Trophoblast cell (in vitro differentiated cells and primary cell): ENCODE measurements around the gene WNT1.

Experiments
- DNase-seq, 2 donors: peaks; one replicate each; pipeline ENCODE4 v3.0.0-alpha.2; 2016
- H2AFZ ChIP-seq: 2 replicates; pipeline ENCODE4 v1.6.1; 2013; ENCODE audit warnings: low read length, moderate library complexity, mild to moderate bottlenecking; ENCODE audit not compliant: insufficient read depth, poor library complexity
- H2AK5ac ChIP-seq: 2 replicates; pipeline ENCODE4 v1.6.1; 2013; ENCODE audit warnings: mild to moderate bottlenecking, low read length
- H2BK120ac ChIP-seq: 2 replicates; pipeline ENCODE4 v1.6.1; 2013; ENCODE audit warnings: low read length, mild to moderate bottlenecking, moderate library complexity; ENCODE audit not compliant: insufficient read depth, poor library complexity
- H2BK12ac ChIP-seq: 2 replicates; pipeline ENCODE4 v1.6.1; 2013; ENCODE audit warnings: mild to moderate bottlenecking, low read length, moderate library complexity
- H2BK5ac ChIP-seq: 2 replicates; pipeline ENCODE4 v1.6.1; 2013; ENCODE audit warnings: low read length, low read depth, moderate library complexity, mild to moderate bottlenecking; ENCODE audit not compliant: poor library complexity
- H3K14ac ChIP-seq: 2 replicates; pipeline ENCODE4 v1.6.1; 2013; ENCODE audit warnings: mild to moderate bottlenecking, low read length
- H3K18ac ChIP-seq: 2 replicates; pipeline ENCODE4 v1.6.1; 2013; ENCODE audit warnings: mild to moderate bottlenecking, low read length
- H3K23ac ChIP-seq: 2 replicates; pipeline ENCODE4 v1.6.1; 2013; ENCODE audit warnings: low read length
- H3K27ac ChIP-seq: 2 replicates; pipeline ENCODE4 v1.5.1; 2013; ENCODE audit warnings: low read depth, mild to moderate bottlenecking, inconsistent platforms, low read length, moderate library complexity
- H3K27me3 ChIP-seq: 2 replicates; pipeline ENCODE4 v1.6.1; 2013; ENCODE audit warnings: inconsistent platforms, mild to moderate bottlenecking, low read length, moderate library complexity; ENCODE audit not compliant: insufficient read depth
- H3K36me3 ChIP-seq, 2 experiments: 1 replicate in 1 of 2; 2 replicates in 1 of 2; pipeline ENCODE4 v1.6.1; 2013; ENCODE audit warnings: low read length in 2 of 2, mild to moderate bottlenecking in 2 of 2, moderate library complexity in 1 of 2; ENCODE audit not compliant: insufficient read depth in 2 of 2, control insufficient read depth in 1 of 2
- H3K4ac ChIP-seq: 2 replicates; pipeline ENCODE4 v1.6.1; 2013; ENCODE audit warnings: low read depth, mild to moderate bottlenecking, low read length, moderate library complexity
- H3K4me1 ChIP-seq, 2 experiments: 1 replicate in 1 of 2; 2 replicates in 1 of 2; pipeline ENCODE4 v1.6.1; 2013; ENCODE audit warnings: low read length in 2 of 2, mild to moderate bottlenecking in 2 of 2, moderate library complexity in 1 of 2; ENCODE audit not compliant: insufficient read depth in 2 of 2, control insufficient read depth in 1 of 2
- H3K4me2 ChIP-seq: 2 replicates; pipeline ENCODE4 v1.6.1; 2013; ENCODE audit warnings: inconsistent platforms, mild to moderate bottlenecking, low read length, moderate library complexity
- H3K4me3 ChIP-seq: 2 replicates; pipeline ENCODE4 v1.5.1; 2013; ENCODE audit warnings: mild to moderate bottlenecking, low read depth, low read length, inconsistent platforms
- H3K79me1 ChIP-seq: one replicate; pipeline ENCODE4 v1.6.1; 2013; ENCODE audit warnings: low read length
- H3K79me2 ChIP-seq: 2 replicates; pipeline ENCODE4 v1.6.1; 2013; ENCODE audit warnings: low read length, mild to moderate bottlenecking; ENCODE audit not compliant: control insufficient read depth, insufficient read depth, poor library complexity
- H3K9ac ChIP-seq: 2 replicates; pipeline ENCODE4 v1.6.1; 2013; ENCODE audit warnings: mild to moderate bottlenecking, low read length
- H3K9me3 ChIP-seq: 2 replicates; pipeline ENCODE4 v1.6.1; 2013; ENCODE audit warnings: low read depth, mild to moderate bottlenecking, control low read depth, inconsistent platforms, low read length; ENCODE audit not compliant: insufficient read depth
- H4K12ac ChIP-seq: 2 replicates; pipeline ENCODE4 v1.6.1; 2013; ENCODE audit warnings: low read depth, mild to moderate bottlenecking, low read length, moderate library complexity
- H4K8ac ChIP-seq: 2 replicates; pipeline ENCODE4 v1.6.1; 2013; ENCODE audit warnings: low read depth, mild to moderate bottlenecking, low read length, moderate library complexity
- H4K91ac ChIP-seq: one replicate; pipeline ENCODE4 v1.6.1; 2013; ENCODE audit warnings: low read depth, mild to moderate bottlenecking, low read length, moderate library complexity
- WGBS: extraction: QIAGEN DNeasy Blood & Tissue Kit; methylation state at CpG from one replicate; pipeline ENCODE4 v1.1.7; 2013; ENCODE audit warnings: missing lambda C conversion rate; ENCODE audit not compliant: insufficient read length, insufficient coverage; ENCODE audit errors: extremely low coverage; 5-methylcytosine and 5-hydroxymethylcytosine counted together

The WNT1 gene

DNA sequence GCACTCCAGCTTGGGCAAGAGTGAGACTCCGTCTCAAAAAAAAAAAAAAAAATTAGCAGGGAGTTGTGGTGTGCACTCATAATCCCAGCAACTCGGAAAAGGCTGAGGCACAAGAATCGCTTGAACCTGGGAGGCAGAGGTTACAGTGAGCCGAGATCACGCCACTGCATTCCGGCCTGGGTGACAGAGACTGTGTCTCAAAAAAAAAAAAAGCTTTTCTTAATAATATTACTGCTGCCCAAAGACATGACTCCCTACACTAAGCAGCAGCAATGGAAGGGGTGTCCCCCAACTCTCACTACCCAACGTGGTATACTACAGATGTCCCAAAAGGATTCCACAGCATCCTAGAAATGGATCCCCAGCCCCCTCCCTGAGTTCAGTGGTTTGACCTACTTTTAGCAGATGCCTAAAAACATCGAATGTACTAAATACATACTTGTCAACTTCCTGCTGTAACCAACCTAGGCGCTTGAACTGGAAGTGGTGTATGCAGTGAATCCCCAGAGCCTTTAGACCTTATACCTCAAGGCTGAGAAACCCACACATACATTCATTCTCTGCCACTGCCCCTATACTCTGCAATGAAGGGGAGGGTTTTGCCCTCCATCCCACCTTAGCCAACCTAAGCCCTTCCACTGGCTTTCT lies 44.3 kb upstream of the WNT1 start:
- H3K9ac ChIP-seq: no peak overlapping the region
- H2BK5ac ChIP-seq: no peak overlapping the region
- H3K9me3 ChIP-seq: peaks cover 2% of the 10 kb centered on the region
- no peak overlapping the region for H3K14ac ChIP-seq
- H2AFZ ChIP-seq: no peak overlapping the region
- H3K4me3 ChIP-seq: no peak overlapping the region
- no peaks in the 10 kb centered on the region for H3K79me2 ChIP-seq
- no peaks in the 10 kb centered on the region for H3K79me1 ChIP-seq
- H3K4me2 ChIP-seq: no peak overlapping the region
- H4K91ac ChIP-seq: no peak overlapping the region
- no peak overlapping the region for H4K8ac ChIP-seq
- H3K4me1 ChIP-seq: no peaks in the 10 kb centered on the region
- H2BK12ac ChIP-seq: no peak overlapping the region
- peaks cover 42 to 60% of the 10 kb centered on the region in 2 experiments for H3K36me3 ChIP-seq
- no CpG with 5 or more reads among the region's 9 CpGs for WGBS
- no peaks in the 10 kb centered on the region for H3K27me3 ChIP-seq
- H2BK120ac ChIP-seq: no peak overlapping the region
- H2AK5ac ChIP-seq: no peak overlapping the region
- no peak overlapping the region for H3K23ac ChIP-seq
- H3K27ac ChIP-seq: no peak overlapping the region
- no peak for DNase-seq
- H3K18ac ChIP-seq: no peak overlapping the region
- no peak overlapping the region for H4K12ac ChIP-seq
- H3K4ac ChIP-seq: no peak overlapping the region

DNA sequence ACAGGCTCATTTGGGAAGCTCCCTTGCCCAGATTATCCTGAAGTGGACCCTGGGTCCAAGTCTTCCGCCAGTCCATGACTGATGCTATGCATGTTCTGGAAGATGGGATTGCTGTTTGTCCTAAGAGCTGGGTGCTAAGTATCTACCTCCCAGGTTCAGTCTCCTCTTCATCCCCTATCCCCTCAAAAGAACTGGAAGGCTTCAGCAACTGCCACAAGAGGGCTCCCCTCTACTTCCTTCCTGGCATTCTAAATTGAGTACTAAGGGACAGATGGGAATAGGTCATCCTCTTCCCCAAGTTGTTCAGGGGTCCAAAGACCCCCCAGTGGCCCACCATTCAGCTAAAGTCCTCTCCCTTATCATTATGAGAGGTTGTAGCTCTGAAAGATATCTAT lies 43.8 kb upstream of the WNT1 start:
- no peaks in the 10 kb centered on the region for H3K79me1 ChIP-seq
- H3K14ac ChIP-seq: no peak overlapping the region
- no peak overlapping the region for H2BK120ac ChIP-seq
- no peak overlapping the region for H4K91ac ChIP-seq
- H2BK12ac ChIP-seq: no peak overlapping the region
- H4K12ac ChIP-seq: no peak overlapping the region
- H2AFZ ChIP-seq: no peak overlapping the region
- no peak overlapping the region for H2BK5ac ChIP-seq
- H2AK5ac ChIP-seq: no peak overlapping the region
- no peak for DNase-seq
- no peak overlapping the region for H3K9ac ChIP-seq
- no peaks in the 10 kb centered on the region for H3K27me3 ChIP-seq
- H3K9me3 ChIP-seq: peaks cover 2% of the 10 kb centered on the region
- H3K4me1 ChIP-seq: no peaks in the 10 kb centered on the region
- H3K18ac ChIP-seq: no peak overlapping the region
- H3K79me2 ChIP-seq: no peaks in the 10 kb centered on the region
- peaks cover 40 to 63% of the 10 kb centered on the region in 2 experiments for H3K36me3 ChIP-seq
- no peak overlapping the region for H3K4me3 ChIP-seq
- no peak overlapping the region for H3K23ac ChIP-seq
- no peak overlapping the region for H3K4me2 ChIP-seq
- no peak overlapping the region for H3K4ac ChIP-seq
- H4K8ac ChIP-seq: no peak overlapping the region
- no peak overlapping the region for H3K27ac ChIP-seq
- no CpG with 5 or more reads among the region's 1 CpG for WGBS

DNA sequence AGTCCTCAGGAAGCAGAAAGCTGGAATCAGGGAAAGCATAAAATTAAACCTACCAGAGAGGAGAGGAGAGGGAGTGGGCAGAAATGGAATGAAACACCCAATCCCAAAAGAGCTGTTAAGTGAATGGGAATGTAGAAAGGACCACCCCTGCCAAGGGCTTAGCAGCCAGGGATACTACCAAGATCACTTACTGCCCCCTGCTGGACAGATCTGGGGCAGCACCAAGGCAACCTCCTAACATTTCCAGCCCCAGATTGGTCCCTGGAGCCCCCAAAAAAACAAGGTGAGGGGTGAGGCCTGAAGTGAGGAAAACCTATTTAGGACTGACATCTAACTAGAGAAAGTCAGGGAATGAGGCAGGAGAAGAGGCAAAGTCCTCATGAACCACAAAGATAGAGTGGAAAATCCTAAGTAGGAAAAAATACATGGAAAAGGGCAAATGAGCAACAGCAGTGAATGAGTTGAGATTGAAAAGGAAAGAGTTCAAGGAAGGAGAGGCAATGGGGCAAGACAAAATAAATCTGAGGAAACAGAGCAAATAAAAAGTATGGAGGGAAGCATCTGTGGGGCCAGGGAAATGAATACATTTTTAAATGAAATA lies 41.6 kb upstream of the WNT1 start:
- Histone ChIP-seq H2BK5ac (no peak overlapping the region), H3K4me1 (no peaks in the 10 kb centered on the region), H3K14ac (no peak overlapping the region), H3K79me1 (no peaks in the 10 kb centered on the region), H3K79me2 (no peaks in the 10 kb centered on the region), H3K18ac (no peak overlapping the region), H2AFZ (no peak overlapping the region), H2BK120ac (no peak overlapping the region), H3K9ac (no peak overlapping the region), H3K27me3 (no peaks in the 10 kb centered on the region), H3K23ac (no peak overlapping the region), H3K4ac (no peak overlapping the region), H2AK5ac (no peak overlapping the region), H3K36me3 (peaks cover 53 to 76% of the 10 kb centered on the region in 2 experiments), H4K8ac (no peak overlapping the region), H3K4me3 (no peak overlapping the region), H4K12ac (no peak overlapping the region), H3K27ac (no peak overlapping the region), H3K9me3 (peaks cover 2% of the 10 kb centered on the region), H4K91ac (no peak overlapping the region), H3K4me2 (no peak overlapping the region), H2BK12ac (no peak overlapping the region)
- DNase-seq: peak; percentile 60 to 84

DNA sequence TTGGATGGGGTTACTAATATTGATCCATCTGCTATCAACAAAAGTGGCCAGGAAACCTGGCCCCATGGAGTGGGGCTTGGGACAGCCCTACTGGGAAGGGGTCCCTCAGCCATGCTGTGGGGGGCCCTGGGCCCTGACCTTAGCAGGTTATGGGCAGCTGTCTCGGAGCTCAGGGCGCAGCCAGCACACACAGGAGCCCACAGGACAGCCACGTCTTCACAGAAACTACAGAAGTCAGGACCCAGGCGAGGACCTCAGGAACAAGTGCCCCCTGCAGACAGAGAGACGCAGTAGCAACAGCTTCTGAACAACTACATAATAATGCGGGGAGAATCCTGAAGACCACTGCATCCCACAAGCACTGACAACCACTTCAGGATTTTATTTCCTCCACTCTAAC lies 41.0 kb upstream of the WNT1 start:
- Histone ChIP-seq H3K4ac (no peak overlapping the region), H3K27me3 (no peaks in the 10 kb centered on the region), H2BK12ac (no peak overlapping the region), H3K9ac (no peak overlapping the region), H4K91ac (no peak overlapping the region), H3K4me3 (no peak overlapping the region), H4K12ac (no peak overlapping the region), H3K14ac (no peak overlapping the region), H4K8ac (no peak overlapping the region), H3K9me3 (peaks cover 2% of the 10 kb centered on the region), H3K4me1 (no peaks in the 10 kb centered on the region), H3K79me2 (no peaks in the 10 kb centered on the region), H3K27ac (no peak overlapping the region), H2AK5ac (no peak overlapping the region), H2BK120ac (no peak overlapping the region), H2BK5ac (no peak overlapping the region), H3K36me3 (peaks cover 52 to 73% of the 10 kb centered on the region in 2 experiments), H3K79me1 (no peaks in the 10 kb centered on the region), H3K23ac (no peak overlapping the region), H3K4me2 (no peak overlapping the region), H2AFZ (no peak overlapping the region), H3K18ac (no peak overlapping the region)
- DNase-seq: no peak
- WGBS: no CpG with 5 or more reads among the region's 6 CpGs
